HepG2 (cell line): ENCODE results near the gene B3GAT3. TPM values are rescaled to one million over a fixed set of nuclear protein-coding genes. Genes with fewer than 3 reads are reported as not detected.

Experiments used
- KLF12 ChIP-seq: sonication (generic); formaldehyde crosslinking; IDR thresholded peaks from 2 replicates; pipeline ENCODE4 v1.4.0; 2020; ENCODE audit warnings: missing genetic modification reagents, borderline replicate concordance
- MIER3 ChIP-seq: IDR thresholded peaks from 2 replicates; pipeline ENCODE4 v1.6.1; 2016; ENCODE audit warnings: missing compliant biosample characterization, borderline replicate concordance
- RAD21 ChIP-seq: fragments of 450-650 bp; formaldehyde crosslinking; IDR thresholded peaks from 2 replicates; pipeline ENCODE4 v1.5.0; 2020; ENCODE audit warnings: mild to moderate bottlenecking
- TCF7 ChIP-seq: sonication (generic); IDR thresholded peaks from 2 replicates; pipeline ENCODE4 v1.6.1; 2016; ENCODE audit warnings: antibody characterized with exemption, low read depth
- ZFP90 ChIP-seq: sonication (generic); formaldehyde crosslinking; IDR thresholded peaks from 2 replicates; pipeline ENCODE4 v1.8.0; 2022; ENCODE audit warnings: missing genetic modification reagents, mild to moderate bottlenecking, inconsistent platforms, borderline replicate concordance
- ZNF296 ChIP-seq: sonication (generic); formaldehyde crosslinking; conservative IDR thresholded peaks from 2 replicates; pipeline ENCODE4 v1.5.0; 2020; ENCODE audit warnings: mild to moderate bottlenecking, missing genetic modification reagents
- ZNF317 ChIP-seq: sonication (generic); formaldehyde crosslinking; IDR thresholded peaks from 2 replicates; pipeline ENCODE4 v1.5.0; 2020; ENCODE audit warnings: mild to moderate bottlenecking, missing genetic modification reagents
- ZNF550 ChIP-seq: sonication (generic); formaldehyde crosslinking; IDR thresholded peaks from 2 replicates; pipeline ENCODE4 v1.4.0; 2020; ENCODE audit warnings: mild to moderate bottlenecking, missing genetic modification reagents, borderline replicate concordance
- ZNF564 ChIP-seq: sonication (generic); formaldehyde crosslinking; IDR thresholded peaks from 2 replicates; pipeline ENCODE4 v1.8.1; 2023; ENCODE audit warnings: mild to moderate bottlenecking, missing genetic modification reagents
- ZNF816 ChIP-seq: sonication (generic); formaldehyde crosslinking; IDR thresholded peaks from 2 replicates; pipeline ENCODE4 v1.8.0; 2022; ENCODE audit warnings: missing genetic modification reagents, mild to moderate bottlenecking, borderline replicate concordance
- ZSCAN12 ChIP-seq: sonication (generic); formaldehyde crosslinking; IDR thresholded peaks from 2 replicates; pipeline ENCODE4 v1.9.0; 2021; ENCODE audit warnings: mild to moderate bottlenecking, missing genetic modification reagents
- polyA plus RNA-seq, 8 experiments: library from polyadenylated mRNA; depleted of rRNA in 3 of 8; stranded (reverse) in 7 of 8; unstranded in 1 of 8; fragments of >200 nt; fragmentation: Illumina TruSeq in 4 of 8; extraction: Trizol in 4 of 8; gene quantifications; 2 replicates each; pipeline versions ENCODE4 v1.2.1 to v1.2.3, GENCODE V29; 2011 to 2016; ENCODE audit warnings: low read depth in 4 of 8, missing spikeins in 1 of 8, mixed read lengths in 1 of 8; ENCODE audit not compliant: insufficient read depth in 1 of 8
- total RNA-seq, 5 experiments: library from RNA; depleted of rRNA; stranded (reverse); fragments of >200 nt; fragmentation: Illumina TruSeq; extraction: Trizol; gene quantifications; 2 replicates each; pipeline ENCODE4 v1.2.3, GENCODE V29; 2016; ENCODE audit warnings: low read depth in 1 of 5
- TF ChIP-seq, protein P1 (sequence below): fragments of 450-650 bp; IDR thresholded peaks from 2 replicates; pipeline ENCODE4 v1.6.1; 2017
- TF ChIP-seq, protein P2 (sequence below): sonication (generic); formaldehyde crosslinking; conservative IDR thresholded peaks from 2 replicates; pipeline ENCODE4 v1.5.0; 2020; ENCODE audit warnings: missing genetic modification reagents
- TF ChIP-seq, protein P3 (sequence below): sonication (generic); formaldehyde crosslinking; IDR thresholded peaks from 2 replicates; pipeline ENCODE4 v1.5.0; 2020; ENCODE audit warnings: mild to moderate bottlenecking, missing genetic modification reagents
- TF ChIP-seq, protein P4 (sequence below): sonication (generic); formaldehyde crosslinking; conservative IDR thresholded peaks from 2 replicates; pipeline ENCODE4 v1.4.0; 2020; ENCODE audit warnings: missing genetic modification reagents
- TF ChIP-seq, protein P5 (sequence below): sonication (generic); formaldehyde crosslinking; IDR thresholded peaks from 2 replicates; pipeline ENCODE4 v1.4.0; 2020; ENCODE audit warnings: mild to moderate bottlenecking, missing genetic modification reagents, borderline replicate concordance
- TF ChIP-seq, protein P6 (sequence below): sonication (generic); formaldehyde crosslinking; conservative IDR thresholded peaks from 2 replicates; pipeline ENCODE4 v1.4.0; 2020; ENCODE audit warnings: missing genetic modification reagents
- TF ChIP-seq, protein P7 (sequence below): sonication (generic); formaldehyde crosslinking; IDR thresholded peaks from 2 replicates; pipeline ENCODE4 v1.5.0; 2020; ENCODE audit warnings: missing genetic modification reagents

Gene B3GAT3
- total and polyA plus RNA-seq, 2 of the 13 experiments (the other 11 are each of a cell fraction or from before 2014, with no cell fraction given), result 21.3 to 26.1 TPM

DNA sequence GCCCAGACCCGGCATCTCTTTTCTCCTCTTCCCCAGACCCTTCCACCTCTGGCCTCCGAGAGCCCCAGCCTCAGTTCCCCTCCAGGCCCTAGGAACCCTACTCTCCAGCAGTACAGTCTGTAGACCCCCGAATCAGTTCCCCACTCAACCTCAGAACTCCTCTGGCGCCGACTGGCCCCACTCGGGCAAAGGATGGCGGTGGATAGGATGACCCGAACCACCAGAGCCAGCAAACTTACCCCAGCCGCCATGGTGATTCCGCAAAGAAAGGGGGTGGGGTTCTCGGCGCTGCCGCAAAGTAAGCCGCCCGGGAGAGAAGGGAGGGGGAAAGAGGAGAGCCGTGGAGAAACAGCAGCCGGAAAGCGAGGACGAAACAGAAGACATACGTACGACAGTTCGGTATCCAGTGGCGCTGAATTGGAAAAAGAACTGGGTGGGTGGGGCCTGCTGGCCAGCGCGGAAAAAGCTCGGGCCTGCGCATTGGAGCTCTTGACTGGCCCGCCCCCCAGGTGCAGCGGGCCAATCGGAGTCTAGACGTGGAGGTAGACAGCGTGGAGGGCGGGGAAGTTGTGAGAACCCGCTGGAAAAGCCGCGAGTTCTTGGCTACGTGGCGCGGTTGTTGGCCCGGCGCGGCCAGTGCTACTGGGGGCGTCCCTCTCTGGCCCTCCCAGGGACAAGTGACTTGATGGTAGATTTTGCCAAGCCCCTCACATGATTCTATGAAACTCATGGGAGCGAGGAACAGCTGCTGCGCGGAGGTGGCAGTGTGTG, 48.0 kb downstream of the B3GAT3 start, which contains the start of gene EEF1G (continued):
- TF ChIP-seq, protein P1, sequence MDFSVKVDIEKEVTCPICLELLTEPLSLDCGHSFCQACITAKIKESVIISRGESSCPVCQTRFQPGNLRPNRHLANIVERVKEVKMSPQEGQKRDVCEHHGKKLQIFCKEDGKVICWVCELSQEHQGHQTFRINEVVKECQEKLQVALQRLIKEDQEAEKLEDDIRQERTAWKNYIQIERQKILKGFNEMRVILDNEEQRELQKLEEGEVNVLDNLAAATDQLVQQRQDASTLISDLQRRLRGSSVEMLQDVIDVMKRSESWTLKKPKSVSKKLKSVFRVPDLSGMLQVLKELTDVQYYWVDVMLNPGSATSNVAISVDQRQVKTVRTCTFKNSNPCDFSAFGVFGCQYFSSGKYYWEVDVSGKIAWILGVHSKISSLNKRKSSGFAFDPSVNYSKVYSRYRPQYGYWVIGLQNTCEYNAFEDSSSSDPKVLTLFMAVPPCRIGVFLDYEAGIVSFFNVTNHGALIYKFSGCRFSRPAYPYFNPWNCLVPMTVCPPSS, result no peak
- TF ChIP-seq, protein P2, sequence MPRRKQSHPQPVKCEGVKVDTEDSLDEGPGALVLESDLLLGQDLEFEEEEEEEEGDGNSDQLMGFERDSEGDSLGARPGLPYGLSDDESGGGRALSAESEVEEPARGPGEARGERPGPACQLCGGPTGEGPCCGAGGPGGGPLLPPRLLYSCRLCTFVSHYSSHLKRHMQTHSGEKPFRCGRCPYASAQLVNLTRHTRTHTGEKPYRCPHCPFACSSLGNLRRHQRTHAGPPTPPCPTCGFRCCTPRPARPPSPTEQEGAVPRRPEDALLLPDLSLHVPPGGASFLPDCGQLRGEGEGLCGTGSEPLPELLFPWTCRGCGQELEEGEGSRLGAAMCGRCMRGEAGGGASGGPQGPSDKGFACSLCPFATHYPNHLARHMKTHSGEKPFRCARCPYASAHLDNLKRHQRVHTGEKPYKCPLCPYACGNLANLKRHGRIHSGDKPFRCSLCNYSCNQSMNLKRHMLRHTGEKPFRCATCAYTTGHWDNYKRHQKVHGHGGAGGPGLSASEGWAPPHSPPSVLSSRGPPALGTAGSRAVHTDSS (CRISPR knock-in tag), result no peak
- TF ChIP-seq, protein P3, sequence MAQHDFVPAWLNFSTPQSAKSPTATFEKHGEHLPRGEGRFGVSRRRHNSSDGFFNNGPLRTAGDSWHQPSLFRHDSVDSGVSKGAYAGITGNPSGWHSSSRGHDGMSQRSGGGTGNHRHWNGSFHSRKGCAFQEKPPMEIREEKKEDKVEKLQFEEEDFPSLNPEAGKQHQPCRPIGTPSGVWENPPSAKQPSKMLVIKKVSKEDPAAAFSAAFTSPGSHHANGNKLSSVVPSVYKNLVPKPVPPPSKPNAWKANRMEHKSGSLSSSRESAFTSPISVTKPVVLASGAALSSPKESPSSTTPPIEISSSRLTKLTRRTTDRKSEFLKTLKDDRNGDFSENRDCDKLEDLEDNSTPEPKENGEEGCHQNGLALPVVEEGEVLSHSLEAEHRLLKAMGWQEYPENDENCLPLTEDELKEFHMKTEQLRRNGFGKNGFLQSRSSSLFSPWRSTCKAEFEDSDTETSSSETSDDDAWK (CRISPR knock-in tag), result no peak
- TF ChIP-seq, protein P4, sequence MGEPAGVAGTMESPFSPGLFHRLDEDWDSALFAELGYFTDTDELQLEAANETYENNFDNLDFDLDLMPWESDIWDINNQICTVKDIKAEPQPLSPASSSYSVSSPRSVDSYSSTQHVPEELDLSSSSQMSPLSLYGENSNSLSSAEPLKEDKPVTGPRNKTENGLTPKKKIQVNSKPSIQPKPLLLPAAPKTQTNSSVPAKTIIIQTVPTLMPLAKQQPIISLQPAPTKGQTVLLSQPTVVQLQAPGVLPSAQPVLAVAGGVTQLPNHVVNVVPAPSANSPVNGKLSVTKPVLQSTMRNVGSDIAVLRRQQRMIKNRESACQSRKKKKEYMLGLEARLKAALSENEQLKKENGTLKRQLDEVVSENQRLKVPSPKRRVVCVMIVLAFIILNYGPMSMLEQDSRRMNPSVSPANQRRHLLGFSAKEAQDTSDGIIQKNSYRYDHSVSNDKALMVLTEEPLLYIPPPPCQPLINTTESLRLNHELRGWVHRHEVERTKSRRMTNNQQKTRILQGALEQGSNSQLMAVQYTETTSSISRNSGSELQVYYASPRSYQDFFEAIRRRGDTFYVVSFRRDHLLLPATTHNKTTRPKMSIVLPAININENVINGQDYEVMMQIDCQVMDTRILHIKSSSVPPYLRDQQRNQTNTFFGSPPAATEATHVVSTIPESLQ, result 0 out of 2 replicates have a peak, but pooled peaks have one; percentile 49
- no peak for TF ChIP-seq ZNF550 (CRISPR knock-in tag)
- TF ChIP-seq ZSCAN12 (CRISPR knock-in tag), result no peak
- peak; percentile 80; the same call in 1 of the 2 replicates for TF ChIP-seq KLF12
- no peak for TF ChIP-seq TCF7
- TF ChIP-seq, protein P5, sequence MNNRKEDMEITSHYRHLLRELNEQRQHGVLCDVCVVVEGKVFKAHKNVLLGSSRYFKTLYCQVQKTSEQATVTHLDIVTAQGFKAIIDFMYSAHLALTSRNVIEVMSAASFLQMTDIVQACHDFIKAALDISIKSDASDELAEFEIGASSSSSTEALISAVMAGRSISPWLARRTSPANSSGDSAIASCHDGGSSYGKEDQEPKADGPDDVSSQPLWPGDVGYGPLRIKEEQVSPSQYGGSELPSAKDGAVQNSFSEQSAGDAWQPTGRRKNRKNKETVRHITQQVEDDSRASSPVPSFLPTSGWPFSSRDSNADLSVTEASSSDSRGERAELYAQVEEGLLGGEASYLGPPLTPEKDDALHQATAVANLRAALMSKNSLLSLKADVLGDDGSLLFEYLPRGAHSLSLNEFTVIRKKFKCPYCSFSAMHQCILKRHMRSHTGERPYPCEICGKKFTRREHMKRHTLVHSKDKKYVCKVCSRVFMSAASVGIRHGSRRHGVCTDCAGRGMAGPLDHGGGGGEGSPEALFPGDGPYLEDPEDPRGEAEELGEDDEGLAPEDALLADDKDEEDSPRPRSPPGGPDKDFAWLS (CRISPR knock-in tag), result no peak
- TF ChIP-seq, protein P6, sequence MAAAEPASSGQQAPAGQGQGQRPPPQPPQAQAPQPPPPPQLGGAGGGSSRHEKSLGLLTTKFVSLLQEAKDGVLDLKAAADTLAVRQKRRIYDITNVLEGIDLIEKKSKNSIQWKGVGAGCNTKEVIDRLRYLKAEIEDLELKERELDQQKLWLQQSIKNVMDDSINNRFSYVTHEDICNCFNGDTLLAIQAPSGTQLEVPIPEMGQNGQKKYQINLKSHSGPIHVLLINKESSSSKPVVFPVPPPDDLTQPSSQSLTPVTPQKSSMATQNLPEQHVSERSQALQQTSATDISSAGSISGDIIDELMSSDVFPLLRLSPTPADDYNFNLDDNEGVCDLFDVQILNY, result no peak; the same call in 1 of the 2 replicates
- no peak; the same call in 1 of the 2 replicates for TF ChIP-seq ZFP90 (CRISPR knock-in tag)
- TF ChIP-seq ZNF564 (CRISPR knock-in tag), result 0 out of 2 replicates have a peak, but pooled peaks have one; percentile 9
- TF ChIP-seq RAD21 (CRISPR knock-in tag), result no peak
- no peak for TF ChIP-seq ZNF816
- TF ChIP-seq MIER3 (CRISPR knock-in tag), result peak; percentile 67; the same call in 1 of the 2 replicates
- TF ChIP-seq, protein P7, sequence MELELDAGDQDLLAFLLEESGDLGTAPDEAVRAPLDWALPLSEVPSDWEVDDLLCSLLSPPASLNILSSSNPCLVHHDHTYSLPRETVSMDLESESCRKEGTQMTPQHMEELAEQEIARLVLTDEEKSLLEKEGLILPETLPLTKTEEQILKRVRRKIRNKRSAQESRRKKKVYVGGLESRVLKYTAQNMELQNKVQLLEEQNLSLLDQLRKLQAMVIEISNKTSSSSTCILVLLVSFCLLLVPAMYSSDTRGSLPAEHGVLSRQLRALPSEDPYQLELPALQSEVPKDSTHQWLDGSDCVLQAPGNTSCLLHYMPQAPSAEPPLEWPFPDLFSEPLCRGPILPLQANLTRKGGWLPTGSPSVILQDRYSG (CRISPR knock-in tag), result no peak
- TF ChIP-seq ZNF317 (CRISPR knock-in tag), result peak; percentile 29; the same call in 1 of the 2 replicates
- no peak for TF ChIP-seq ZNF296
